ENCODE measurements around the gene TRMT11. TPM values are rescaled to one million over a fixed set of nuclear protein-coding genes. Genes with fewer than 3 reads are reported as not detected.
"Not testable (repeated sequence)": the region's sequence is repeated elsewhere in the genome, so short reads cannot be mapped to it uniquely, and the experiment has no call there.

The TRMT11 gene
- total RNA-seq, 6 experiments from 2014 or later: 12.8 to 20.7 (median 15.2) TPM

DNA sequence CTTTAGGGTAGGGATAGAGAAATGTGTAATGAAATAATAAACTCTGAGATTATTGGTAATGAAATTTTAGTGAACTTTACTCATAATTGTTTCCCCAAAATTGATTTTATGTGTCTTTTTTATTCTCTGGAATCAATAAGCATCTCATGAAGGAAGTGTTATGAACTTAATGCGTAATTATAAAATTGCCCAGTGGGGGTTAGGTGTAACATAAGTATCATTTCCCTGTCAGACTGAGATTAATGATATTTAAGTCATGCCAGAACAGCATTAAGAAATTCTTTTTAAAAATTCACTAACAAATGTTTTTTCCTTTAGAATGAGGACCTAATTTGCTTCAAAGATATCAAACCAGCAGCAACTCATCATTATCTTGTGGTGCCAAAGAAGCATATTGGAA lies 19.8 kb upstream of the TRMT11 start:
- Mint-ChIP-seq H3K4me1 (ENCODE audit: low read depth) (peaks cover 7% of the 10 kb centered on the region; the same call in 1 of the 2 replicates), H3K9me3 (no peaks in the 10 kb centered on the region), H3K27me3 (ENCODE audit: insufficient read depth) (peaks cover 3% of the 10 kb centered on the region; the same call in 1 of the 2 replicates), H3K27ac (no peak overlapping the region), H3K36me3 (ENCODE audit: low read depth) (peaks cover 5% of the 10 kb centered on the region; the same call in 1 of the 2 replicates), H3K4me3 (no peak overlapping the region)
- no peak for DNase-seq
- TF ChIP-seq, protein P1, sequence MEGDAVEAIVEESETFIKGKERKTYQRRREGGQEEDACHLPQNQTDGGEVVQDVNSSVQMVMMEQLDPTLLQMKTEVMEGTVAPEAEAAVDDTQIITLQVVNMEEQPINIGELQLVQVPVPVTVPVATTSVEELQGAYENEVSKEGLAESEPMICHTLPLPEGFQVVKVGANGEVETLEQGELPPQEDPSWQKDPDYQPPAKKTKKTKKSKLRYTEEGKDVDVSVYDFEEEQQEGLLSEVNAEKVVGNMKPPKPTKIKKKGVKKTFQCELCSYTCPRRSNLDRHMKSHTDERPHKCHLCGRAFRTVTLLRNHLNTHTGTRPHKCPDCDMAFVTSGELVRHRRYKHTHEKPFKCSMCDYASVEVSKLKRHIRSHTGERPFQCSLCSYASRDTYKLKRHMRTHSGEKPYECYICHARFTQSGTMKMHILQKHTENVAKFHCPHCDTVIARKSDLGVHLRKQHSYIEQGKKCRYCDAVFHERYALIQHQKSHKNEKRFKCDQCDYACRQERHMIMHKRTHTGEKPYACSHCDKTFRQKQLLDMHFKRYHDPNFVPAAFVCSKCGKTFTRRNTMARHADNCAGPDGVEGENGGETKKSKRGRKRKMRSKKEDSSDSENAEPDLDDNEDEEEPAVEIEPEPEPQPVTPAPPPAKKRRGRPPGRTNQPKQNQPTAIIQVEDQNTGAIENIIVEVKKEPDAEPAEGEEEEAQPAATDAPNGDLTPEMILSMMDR (IDR thresholded peaks at IDR 0.05): no peak

DNA sequence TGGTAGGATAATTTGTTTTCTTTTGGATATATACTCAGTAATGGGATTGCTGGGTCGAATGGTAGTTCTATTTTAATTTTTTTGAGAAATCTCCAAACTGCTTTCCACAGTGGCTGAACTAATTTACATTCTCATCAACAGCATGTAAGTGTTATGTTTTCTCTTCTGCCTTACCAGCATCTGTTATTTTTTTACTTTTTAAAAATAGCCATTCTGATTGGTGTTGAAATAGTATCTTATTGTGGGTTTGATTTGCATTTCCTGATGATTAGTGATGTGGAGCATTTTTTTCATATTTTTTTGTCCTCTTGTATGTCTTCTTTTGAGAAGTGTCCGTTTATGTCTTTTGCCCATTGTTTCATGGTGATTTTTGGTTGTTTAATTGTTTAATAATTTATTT lies 17.8 kb upstream of the TRMT11 start:
- DNase-seq: no peak
- H3K9me3 Mint-ChIP-seq: no peaks in the 10 kb centered on the region
- H3K36me3 Mint-ChIP-seq (ENCODE audit: low read depth): peaks cover 5% of the 10 kb centered on the region; the same call in 1 of the 2 replicates
- H3K4me1 Mint-ChIP-seq (ENCODE audit: low read depth): peaks cover 7% of the 10 kb centered on the region; the same call in 1 of the 2 replicates
- TF ChIP-seq, protein P1 (IDR thresholded peaks at IDR 0.05): no peak
- no peak overlapping the region for H3K4me3 Mint-ChIP-seq
- H3K27ac Mint-ChIP-seq: no peak overlapping the region
- H3K27me3 Mint-ChIP-seq (ENCODE audit: insufficient read depth): no peaks in the 10 kb centered on the region

DNA sequence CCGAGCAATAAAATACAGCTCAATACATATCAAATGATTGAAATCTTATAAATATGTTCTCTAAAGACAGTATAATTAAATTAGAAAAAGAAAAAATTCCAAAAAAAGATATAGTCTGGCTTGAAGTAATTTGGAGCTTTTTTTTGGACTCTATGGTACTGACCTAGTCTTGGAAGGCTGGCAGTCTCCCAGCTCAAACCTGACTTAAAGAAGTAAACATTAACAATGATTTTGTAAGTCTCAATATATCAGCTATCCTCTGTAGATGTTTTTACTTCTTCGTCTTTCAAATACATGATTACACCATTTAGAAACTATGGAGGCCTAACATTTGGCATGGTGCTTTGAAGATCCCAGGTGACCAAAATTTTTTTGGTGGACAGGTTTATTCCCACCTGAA lies 15.6 kb upstream of the TRMT11 start:
- Mint-ChIP-seq H3K9me3 (no peaks in the 10 kb centered on the region), H3K4me1 (ENCODE audit: low read depth) (peaks cover 7% of the 10 kb centered on the region; the same call in 1 of the 2 replicates), H3K4me3 (no peak overlapping the region), H3K36me3 (ENCODE audit: low read depth) (peaks cover 5% of the 10 kb centered on the region; the same call in 1 of the 2 replicates), H3K27ac (no peak overlapping the region), H3K27me3 (ENCODE audit: insufficient read depth) (no peaks in the 10 kb centered on the region)
- no peak for DNase-seq
- TF ChIP-seq, protein P1 (IDR thresholded peaks at IDR 0.05): no peak

DNA sequence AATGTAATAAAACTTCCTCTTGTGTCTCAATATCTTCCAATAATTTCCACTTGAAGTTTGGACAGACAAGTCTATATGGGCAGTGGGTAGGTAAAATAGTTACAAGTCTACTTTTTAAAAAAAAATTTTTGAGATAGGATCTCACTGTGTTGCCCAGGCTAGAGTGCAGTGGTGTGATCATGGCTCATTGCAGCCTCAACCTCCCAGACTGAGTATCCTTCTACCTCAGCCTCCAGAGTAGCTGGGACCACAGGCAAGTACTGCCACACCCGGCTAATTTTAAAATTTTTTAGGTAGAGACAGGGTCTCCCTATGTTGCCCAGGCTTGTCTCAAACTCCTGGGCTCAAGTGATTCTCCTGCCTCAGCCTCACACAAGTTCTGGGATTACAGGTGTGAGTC lies 13.9 kb upstream of the TRMT11 start:
- H3K27ac Mint-ChIP-seq; H3K9me3 Mint-ChIP-seq; DNase-seq; H3K4me3 Mint-ChIP-seq; H3K36me3 Mint-ChIP-seq (ENCODE audit: low read depth); H3K4me1 Mint-ChIP-seq (ENCODE audit: low read depth); H3K27me3 Mint-ChIP-seq (ENCODE audit: insufficient read depth): not testable (repeated sequence)

DNA sequence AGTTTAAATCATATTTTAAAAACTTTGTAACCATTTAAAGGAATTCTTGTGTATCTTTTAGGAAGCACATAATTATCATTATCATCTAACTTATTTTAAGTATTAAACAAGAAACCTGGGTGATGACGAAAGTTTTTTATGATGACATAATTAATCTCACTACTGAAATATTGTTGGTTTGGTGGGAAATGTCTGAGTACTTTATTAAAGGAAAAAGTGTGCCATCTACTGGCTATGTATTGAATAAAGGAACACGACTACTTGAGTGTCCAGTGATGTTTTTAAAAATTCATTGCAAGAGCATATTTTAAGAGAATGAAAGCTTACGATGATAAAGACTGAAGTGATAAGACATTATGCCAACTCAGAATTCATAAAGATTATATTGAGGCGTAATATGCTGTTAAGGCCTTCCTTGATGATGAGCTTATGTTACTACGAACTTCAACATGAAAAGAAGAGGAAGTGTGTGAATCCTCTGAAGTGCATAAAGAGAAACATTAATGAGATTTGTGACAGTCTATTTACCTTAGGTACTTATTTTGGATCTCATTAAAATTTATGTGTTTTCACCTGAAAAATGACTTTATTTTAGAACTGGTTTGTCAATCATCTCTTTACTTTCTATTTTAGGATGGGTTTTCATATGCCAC lies 12.0 kb upstream of the TRMT11 start:
- no peak overlapping the region for H3K4me3 Mint-ChIP-seq
- no peaks in the 10 kb centered on the region for H3K9me3 Mint-ChIP-seq
- no peak overlapping the region for H3K27ac Mint-ChIP-seq

DNA sequence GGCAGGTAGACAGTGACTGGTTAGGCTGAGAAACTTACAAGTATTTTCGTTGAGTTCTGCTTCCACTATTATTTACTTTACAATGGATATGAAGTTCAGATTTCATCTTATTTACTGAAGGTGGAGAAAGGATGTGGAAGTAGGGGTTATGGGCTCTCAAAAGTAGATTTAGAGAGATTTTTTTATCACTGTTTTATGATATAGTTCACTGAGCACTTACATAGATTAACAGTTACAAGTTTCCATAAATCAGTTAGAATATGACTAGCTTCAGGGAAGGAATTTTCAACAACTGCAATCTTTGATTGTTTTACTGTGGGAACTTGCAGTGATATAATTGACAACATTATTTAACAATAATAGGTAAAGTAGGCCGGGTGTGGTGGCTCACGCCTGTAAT lies 7.2 kb upstream of the TRMT11 start:
- Mint-ChIP-seq H3K27ac (no peak overlapping the region), H3K4me3 (no peak overlapping the region), H3K27me3 (ENCODE audit: insufficient read depth) (no peaks in the 10 kb centered on the region), H3K9me3 (no peaks in the 10 kb centered on the region), H3K4me1 (ENCODE audit: low read depth) (no peaks in the 10 kb centered on the region), H3K36me3 (ENCODE audit: low read depth) (no peaks in the 10 kb centered on the region)
- TF ChIP-seq, protein P1 (IDR thresholded peaks at IDR 0.05): no peak
- DNase-seq: no peak

More for the DNA sequence above, 12.0 kb upstream of the TRMT11 start:
- Mint-ChIP-seq H3K27me3 (ENCODE audit: insufficient read depth) (no peaks in the 10 kb centered on the region), H3K4me1 (ENCODE audit: low read depth) (no peaks in the 10 kb centered on the region), H3K36me3 (ENCODE audit: low read depth) (no peaks in the 10 kb centered on the region)
- TF ChIP-seq, protein P1 (IDR thresholded peaks at IDR 0.05): peak; percentile 84
- DNase-seq: peak; percentile 59

All from HFFc6 (cell line).